HG03108 (cell line): Measurements from ENCODE around the gene KCNJ15.
"Not testable (repeated sequence)": the region's sequence is repeated elsewhere in the genome, so short reads cannot be mapped to it uniquely, and the experiment has no call there.

Source experiments
- ATAC-seq: cut with Tn5 transposase; IDR thresholded peaks from one replicate; pipeline ENCODE4 v1.9.1; 2021; ENCODE audit warnings: moderate library complexity; ENCODE audit not compliant: unreplicated experiment

The KCNJ15 gene

DNA sequence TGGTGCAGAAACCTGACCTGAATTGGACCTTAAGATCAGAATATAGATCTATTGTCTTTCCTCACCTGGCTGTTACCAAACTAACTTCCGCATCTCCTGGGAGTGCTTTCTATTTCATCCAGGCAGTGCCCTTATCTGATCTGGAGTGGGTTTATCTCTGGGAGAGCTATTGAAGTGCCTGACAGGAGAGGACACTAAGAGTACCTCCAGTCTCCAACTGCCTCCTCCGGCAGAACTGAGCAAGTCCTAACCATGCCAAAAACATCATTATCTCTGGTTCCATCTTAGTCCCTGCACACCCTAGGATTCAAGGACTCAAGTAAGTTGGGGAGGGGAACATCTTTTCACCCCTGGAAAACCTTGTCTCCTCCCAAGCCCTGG lies 12.4 kb upstream of the KCNJ15 start:
- no peak for ATAC-seq

DNA sequence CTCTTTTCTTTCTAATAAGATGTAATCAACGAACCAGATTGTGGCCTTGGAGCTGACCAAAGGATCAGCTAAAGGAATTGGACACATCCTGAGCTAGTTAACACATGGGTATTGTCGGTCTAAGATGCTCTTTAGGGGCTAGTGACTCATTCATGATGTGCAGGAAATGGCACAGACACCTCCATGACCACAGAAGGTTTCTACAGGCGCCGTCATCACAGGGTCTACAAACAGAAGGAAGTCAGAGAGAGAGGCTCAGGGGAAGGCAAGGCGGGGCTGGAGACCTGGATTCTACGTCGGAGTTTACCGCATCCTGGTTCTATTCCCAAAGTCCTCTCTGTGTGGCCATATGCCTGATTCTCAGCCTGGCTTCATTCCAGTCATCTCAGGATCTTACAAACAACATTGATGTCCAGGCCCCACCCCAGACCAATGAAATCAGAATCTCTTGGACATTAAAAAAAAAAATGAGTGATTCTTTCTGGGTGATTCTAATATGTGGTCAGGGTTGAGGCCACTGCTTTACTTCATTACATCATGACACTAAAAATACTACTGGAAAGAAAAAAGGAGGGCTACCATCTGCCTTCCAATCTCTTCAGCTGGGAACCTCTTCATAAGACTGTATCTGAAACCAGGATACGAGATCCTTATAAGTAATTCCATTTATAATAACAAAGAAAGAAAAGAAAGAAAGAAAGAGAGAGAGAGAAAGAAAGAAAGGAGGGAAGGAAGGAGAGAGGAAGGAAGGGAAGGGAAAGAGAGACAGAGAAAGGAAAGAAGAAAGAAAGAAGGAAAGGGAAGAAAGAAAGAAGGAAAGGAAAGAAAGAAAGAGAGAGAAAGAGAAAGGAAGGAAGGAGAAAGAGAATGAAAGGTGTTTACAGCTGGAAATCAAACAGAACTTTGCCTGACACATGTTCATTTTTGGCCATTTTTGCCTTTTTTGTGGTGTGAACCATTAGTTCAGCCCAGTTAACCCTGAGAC lies 11.6 kb upstream of the KCNJ15 start:
- ATAC-seq: peak; percentile 56

DNA sequence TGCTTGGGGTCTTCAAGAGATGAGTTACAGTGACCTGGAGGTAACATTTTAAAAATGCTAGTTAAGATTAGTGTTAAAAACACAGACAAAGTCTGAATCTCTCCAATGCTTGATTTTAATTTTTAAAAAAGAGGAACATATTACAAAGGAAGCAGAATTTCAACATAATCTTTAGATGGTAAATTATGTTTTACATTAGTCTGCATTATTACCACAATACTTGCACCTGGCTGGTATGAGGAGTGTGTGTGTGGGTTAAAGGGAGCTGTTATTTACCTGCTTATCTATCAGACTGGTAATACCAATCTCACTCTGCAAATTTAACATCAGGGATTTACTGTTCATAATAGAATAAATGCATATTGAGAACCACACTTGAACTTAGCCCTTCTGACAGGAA lies 10.3 kb upstream of the KCNJ15 start:
- ATAC-seq: no peak

DNA sequence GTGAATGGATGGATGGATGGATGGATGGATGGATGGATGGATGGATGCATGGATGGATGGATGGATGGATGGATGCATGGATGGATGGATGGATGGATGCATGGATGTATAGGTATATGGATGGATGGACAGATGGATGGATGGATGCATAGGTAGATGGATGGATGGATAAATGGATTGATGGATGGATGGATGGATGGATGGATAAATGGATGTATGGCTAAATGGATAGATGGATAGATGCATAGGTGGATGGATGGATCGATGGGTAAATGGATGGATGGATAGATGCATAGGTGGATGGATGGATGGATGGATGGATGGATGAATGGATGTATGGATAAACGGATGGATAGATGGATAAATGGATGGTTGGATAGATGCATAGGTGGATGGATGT lies 9.7 kb upstream of the KCNJ15 start:
- not testable (repeated sequence) for ATAC-seq

DNA sequence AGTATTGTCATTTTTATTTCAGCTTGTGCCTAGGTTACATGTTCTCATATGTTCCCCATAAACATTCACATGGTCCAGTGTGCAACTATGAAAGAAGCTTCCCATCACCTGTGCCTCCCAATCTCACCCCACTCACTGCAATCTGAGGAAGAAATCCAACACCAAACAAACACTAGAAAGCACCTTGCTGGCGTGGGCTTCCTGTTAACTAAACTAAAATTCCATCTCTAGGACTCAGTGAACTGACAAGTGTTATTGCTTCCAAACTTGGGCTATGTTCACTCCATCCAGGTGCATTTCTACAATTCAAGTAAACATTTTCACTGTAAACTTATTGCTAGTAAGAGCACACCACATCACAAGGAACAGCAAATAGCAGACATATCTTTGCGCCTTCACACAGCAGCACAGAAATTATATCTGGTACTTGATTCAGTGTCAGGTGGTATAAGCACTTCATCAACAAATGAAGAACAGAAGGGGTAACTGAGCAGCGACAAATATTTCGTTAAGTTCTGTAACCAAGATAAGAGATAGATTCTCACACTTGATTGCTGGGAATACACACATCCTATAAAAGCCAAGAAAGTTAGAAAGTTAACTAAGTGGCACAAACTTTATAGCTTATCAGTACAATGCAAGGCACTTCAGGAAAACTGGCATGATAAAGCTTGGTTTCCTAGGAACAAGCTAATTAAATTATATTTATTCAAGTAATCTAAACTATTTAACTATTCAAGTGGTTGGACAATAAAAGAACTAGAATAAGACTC lies 8.9 kb upstream of the KCNJ15 start:
- ATAC-seq: no peak

DNA sequence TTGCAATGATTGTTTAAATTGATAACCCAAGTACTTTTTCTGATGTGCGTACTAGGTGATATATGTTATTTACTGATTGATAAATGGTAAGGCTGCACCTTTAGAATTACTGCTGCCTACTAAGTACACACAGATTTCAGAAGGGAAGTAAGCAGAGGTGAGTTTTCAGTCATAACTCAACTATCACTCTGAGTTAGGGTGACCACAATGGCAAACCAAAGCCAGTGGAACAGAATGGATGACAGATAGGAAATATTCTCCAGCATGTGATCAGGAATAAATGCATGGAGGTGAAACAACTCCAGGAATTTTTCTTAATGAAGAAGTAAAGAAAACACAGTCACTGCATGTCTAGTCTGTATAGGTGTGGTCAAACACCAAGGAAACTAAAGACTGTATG lies 7.5 kb upstream of the KCNJ15 start:
- no peak for ATAC-seq

DNA sequence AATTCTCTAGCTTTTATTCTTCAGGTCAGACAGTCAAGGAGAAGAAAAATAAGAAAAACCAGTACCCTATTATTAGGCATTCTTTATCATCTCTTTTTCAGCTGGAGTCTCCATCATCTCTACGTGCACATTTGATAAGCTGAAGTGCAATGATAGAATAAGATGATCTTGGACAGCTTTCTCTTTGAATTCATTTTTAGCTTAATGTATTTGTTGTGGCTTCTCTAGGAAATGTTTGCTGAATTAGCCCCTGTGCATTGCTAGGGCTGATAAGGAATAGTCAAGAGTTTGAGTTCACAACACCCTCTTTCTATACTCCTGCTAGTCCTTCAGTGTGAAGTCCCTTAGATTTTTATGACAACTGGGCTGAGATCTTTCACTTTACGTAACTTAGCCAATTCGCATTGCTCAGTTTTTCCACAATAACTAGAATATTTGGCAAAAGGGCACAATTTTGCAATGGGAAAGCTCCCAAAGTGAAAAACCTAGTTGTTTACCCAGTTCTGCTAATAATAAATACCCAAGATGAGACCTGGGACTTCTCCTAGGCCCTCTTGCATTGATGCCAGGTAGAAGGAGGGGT lies 7.0 kb upstream of the KCNJ15 start:
- ATAC-seq: no peak

DNA sequence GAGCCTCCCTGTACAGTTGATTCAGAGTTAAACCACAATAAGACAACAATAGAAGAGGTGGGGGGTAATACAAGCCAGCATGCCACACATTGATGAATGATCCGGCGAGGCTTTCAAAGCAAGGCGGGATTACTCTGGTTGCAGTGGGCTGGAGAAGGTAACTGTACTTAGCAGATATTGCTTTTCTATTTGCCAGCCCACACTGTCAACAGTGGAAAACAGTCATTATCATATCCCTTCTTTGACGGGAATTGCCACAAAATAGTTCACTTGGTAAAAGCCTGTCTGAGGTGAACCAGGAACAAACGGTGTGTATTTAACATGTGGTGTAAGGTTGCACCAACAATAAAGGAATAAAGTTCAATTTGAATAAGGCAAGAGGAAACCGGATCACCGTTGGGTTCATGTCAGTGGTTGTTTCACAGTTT lies 5.8 kb upstream of the KCNJ15 start:
- no peak for ATAC-seq

DNA sequence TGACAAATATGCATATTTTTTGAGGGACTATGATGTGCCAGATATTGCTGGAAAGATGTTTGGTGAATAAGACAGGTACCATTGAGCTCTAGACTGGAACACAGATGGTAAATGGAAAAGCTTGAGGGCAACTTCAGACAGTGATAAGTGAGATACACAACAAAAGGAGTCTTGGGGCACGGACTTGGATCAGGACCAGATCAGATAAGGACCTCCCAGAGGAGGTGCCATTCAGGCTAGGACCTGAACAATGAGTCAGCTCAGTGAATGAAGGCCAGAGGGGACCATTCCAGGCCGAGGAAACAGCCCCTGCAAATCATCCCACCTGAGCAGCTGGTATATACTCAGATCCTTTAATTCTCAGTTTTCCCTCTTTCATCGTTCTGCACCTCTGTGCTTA lies 1.8 kb upstream of the KCNJ15 start:
- ATAC-seq: no peak

DNA sequence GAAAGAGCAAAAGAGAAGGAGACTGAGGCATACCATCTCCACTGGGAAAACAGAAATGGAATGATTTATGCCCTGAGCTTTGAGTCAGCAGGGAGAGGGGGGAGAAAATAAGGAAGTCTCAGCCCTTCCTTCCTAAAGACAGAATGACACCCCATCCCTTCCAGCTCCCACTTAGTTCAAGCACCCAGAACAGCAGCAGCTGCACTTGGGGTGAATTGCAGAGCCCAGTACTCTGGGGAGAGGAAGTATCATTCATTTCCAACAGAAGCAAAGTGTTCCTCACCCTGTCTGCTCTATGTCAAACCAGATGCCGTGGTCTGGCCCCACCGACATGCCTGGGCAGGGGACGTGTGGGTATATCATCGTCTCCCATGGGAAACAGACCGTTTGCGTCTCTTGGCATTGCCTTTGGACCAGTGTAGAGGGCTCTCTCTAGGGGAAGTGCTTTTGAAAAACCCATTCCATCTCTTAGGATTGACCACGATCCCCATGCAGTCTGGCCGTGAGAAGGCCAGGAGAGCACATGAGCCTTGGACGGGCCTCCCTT lies 1.1 kb upstream of the KCNJ15 start:
- ATAC-seq: no peak

DNA sequence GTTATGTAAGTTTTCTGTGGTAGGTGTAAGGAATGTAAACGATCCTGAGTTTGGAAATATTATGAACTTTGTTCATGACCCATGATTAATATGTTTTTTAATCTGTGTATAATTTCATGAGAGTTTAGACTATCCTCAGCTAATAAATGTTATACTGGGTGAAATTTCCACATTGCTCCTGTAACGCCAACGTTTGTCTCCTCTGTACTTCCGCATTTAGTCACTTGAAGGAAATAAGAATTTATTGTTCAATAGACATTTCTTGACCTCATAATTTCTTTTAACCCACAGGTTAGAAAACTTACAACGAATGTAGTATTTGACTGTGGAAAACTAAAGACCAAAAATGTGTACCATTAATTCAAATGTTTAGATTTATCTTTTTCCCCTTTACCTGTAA lies 876 bp downstream of the KCNJ15 start:
- no peak for ATAC-seq

DNA sequence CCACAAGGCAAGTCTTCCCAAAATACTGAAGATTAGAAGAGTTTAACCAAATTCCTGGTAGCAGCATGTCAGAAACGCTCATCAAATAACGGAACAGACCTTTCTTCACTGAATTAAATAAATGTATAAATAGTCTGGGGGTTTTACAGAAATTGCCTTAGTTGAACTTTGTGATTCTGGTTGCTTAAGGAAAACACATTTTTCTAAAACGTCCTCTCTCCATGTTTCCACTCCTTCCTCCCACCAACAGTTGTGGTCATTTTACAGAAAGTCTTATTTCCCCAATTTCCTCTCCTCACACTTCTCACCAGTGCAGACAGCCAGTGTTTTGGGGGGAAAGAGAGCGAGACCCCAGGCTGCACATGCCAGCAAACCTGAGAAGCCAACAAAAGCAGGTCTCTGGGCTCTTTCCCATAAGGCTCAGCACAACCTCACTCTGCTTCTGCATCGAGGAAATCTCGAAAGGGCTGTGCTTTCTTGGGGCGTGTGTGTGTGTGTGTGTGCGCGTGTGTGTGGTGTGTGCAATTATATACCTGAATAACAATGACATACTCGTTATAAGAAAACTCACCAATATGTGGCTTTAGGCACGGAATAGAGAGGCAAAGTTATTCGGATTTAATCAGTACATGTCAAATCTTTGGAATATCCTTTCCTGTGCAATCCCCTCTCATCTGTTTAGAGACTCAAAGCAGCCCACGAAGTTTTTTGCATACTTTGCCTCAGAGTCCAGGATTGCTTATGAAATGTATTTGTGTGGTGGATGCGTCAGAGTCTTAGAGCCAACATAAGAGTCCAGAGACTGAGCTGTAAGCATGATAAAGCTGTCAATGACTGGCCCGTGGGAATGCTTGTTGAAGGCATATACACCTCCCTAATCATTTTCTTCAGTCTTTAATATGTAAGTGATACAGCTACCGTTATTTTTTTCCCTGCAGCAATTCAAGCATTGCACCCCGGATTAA lies 2.0 kb downstream of the KCNJ15 start:
- ATAC-seq: no peak

DNA sequence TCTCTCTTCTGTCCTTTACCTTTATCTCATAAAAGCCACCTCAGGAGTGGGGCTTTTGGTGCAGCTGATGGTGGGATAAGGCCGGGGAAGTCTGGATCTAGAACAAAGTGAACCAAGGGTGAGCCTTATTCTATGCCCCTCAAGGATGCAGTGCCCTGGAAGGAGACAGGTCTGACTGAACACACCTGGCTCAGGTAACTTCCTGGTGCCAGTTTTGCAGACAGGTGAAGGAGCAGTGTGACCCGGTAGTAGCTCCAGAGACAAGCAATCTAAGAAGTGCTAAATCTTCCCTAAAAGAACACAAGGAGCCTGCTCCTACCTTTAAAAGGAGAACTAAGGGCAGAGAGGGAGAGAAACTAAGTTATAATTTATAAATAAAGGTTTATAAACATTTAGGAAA lies 2.9 kb downstream of the KCNJ15 start:
- no peak for ATAC-seq

DNA sequence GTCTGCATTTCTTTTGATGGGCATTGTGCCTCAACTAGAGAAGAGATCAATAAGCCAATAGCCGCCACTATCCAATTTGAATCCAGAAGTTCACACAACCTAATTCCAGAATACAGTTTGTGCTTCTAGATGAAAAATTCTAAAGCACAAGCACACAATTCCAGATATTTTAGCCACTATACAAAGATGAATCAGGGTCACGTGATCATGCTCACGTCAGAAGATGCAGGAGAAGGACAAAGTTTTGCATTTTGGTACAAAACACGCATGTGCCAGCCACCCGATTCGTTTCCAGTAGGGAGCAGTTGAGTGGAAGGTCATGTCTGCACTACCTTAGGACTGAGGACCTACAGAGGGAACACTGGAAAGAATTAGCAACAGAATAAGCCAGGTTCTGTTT lies 3.6 kb downstream of the KCNJ15 start:
- ATAC-seq: no peak

DNA sequence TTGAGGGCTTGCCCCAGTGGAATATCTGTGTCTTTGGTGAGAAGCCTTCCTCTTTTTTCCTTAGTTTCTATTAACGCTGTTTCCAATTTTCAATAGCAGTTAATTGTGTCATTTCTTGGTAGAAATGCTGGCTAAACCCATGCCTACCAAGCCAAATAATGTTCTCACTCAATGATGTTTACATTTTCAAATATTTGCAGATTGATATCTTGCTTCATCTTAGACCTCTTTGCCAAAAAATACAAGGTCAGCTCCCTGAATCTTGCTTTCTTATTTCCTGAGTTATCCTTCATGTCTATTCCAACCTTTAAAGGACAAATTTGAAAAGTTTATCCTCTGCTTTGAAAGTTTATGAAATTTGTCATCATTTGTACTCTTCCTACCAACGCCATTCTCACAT lies 5.1 kb downstream of the KCNJ15 start:
- no peak for ATAC-seq

DNA sequence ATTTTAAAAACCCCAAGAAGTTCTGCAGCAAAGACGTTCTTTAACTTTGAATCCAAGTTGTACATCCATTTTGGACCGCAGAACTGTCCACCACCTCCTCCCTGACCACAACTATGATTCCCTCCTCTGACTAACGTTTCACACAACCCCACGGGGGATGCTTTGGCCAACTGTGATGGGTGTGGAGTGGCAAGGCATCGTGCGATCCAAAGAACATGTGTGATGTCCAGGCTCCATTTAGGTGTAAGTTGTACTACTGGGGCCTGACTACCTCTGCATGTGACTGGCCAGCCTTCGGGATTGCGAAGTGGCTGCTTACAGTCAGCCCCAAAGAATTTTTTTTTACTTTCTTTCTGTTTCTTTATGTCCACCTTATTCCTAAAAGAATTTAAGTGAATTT lies 6.7 kb downstream of the KCNJ15 start:
- ATAC-seq: no peak

DNA sequence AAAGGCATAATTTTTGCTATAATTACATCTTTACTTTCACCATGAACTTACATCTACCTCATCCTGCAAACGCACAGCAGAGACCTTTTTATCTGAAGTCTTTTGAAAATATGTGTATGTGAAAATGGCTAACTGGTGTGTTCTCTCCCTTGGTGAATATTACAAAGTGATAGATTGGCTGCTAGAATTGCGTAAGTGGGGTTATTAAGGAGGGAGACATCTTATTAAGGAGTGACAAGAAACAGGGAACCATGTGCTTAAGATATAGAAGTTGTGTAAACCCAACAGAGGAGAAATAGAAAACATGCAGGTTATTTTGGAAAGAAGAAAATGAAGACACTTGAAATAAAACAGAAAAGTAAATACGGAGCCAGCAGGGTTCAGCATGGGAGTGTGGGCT lies 7.8 kb downstream of the KCNJ15 start:
- no peak for ATAC-seq

DNA sequence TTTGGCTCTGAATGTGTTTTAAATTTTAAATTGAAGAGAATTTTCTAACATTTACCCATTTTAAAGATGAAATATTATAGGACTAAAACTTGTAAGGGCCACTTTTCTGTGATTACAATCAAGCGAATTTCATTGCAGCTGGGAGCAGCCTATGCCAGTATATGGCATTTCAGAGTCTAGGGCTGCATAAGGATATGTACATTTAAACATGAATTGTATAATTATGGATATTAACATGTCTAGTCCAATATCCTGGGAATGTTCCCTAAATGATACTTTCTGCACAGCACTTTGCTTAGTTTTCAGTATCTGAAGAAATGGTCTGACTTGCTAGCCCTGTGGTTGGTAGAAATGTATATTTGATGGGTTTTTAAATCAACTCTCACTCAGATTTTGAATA lies 8.4 kb downstream of the KCNJ15 start:
- no peak for ATAC-seq

DNA sequence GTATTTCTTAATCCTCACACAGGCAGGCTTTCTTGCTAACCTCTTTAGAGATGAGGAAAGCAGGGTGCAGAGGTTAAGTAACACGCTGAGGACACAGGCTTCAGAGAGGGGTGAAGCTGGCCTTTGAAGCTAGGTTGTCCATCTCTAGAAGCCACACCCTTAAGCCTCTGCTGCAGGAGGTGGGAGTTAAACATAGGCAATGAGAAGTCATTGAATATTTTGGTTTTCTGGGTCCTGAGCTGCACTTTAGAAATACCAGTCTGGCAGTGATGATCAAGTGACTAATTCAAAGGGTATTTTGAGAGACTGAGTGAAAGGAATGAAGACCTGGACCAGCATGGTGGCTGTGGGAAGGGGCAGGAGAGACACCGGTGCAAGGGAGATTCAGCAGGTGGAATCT lies 9.9 kb downstream of the KCNJ15 start:
- no peak for ATAC-seq

DNA sequence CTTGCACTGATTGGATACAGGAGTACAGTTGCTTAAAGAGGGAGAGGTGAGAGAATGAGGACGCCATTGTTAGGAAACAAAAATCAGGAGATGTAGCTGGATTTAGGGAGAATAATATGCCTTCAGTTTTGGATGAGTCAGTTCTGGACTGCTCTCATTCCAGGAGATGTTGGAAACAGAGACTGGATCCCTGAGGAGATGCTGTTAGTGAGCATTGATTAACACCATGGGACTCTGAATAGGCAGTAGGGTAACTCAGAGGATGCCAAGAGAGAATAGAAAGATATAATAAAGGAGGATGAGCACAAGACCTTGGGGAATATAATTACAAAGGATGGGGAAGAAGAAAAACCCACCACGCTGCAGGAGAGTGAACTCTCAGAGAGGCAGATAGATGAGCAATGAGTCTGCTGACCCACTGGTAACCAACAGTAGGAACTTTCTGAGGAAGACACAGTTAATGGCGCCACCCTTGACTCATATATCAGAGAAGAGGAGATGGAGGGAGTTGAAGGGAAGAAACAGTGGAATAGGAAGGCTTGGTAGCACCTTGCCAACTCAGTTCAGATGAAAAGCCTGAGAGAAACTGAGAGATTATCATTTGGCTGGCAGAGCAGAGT lies 10.5 kb downstream of the KCNJ15 start:
- ATAC-seq: no peak
